ENCODE measurements around the gene NFATC3.

The NFATC3 gene

GRCh38 chr16:68073902-68074760 is 11.0 kb upstream of the NFATC3 start:
- no peak for DNase-seq

GRCh38 chr16:68074850-68075555 is 10.2 kb upstream of the NFATC3 start:
- DNase-seq: no peak

GRCh38 chr16:68075980-68076379 is 9.2 kb upstream of the NFATC3 start:
- no peak for DNase-seq

GRCh38 chr16:68076560-68076959 is 8.6 kb upstream of the NFATC3 start:
- DNase-seq: no peak

- DNase-seq: no peak
These were observed 7.1 kb upstream of the NFATC3 start for GRCh38 chr16:68077866-68078700.

GRCh38 chr16:68078701-68079375 is 6.3 kb upstream of the NFATC3 start:
- no peak for DNase-seq

GRCh38 chr16:68079376-68079625 is 5.9 kb upstream of the NFATC3 start:
- no peak for DNase-seq

- no peak for DNase-seq
These were observed 5.4 kb upstream of the NFATC3 start for GRCh38 chr16:68079626-68080344.

- DNase-seq: no peak
These were observed 3.1 kb upstream of the NFATC3 start for GRCh38 chr16:68081861-68082628.

GRCh38 chr16:68082629-68083238 is 2.4 kb upstream of the NFATC3 start:
- no peak for DNase-seq

GRCh38 chr16:68083239-68083781 is 1.9 kb upstream of the NFATC3 start:
- DNase-seq: no peak

GRCh38 chr16:68083861-68084503 is 1.2 kb upstream of the NFATC3 start:
- no peak for DNase-seq

- DNase-seq: peak; percentile 47 to 73
These were observed 489 bp upstream of the NFATC3 start for GRCh38 chr16:68084504-68085258.

- DNase-seq: no peak
These were observed 1.2 kb downstream of the NFATC3 start for GRCh38 chr16:68086336-68086841.

GRCh38 chr16:68086860-68087268 is 1.7 kb downstream of the NFATC3 start:
- DNase-seq: no peak

GRCh38 chr16:68087688-68088087 is 2.5 kb downstream of the NFATC3 start:
- no peak for DNase-seq

- no peak for DNase-seq
These were observed 3.2 kb downstream of the NFATC3 start for GRCh38 chr16:68088130-68088972.

GRCh38 chr16:68089067-68089466 is 3.9 kb downstream of the NFATC3 start:
- DNase-seq: no peak
